Stromal cell of bone marrow (primary cell): ENCODE results near the gene CHD3.

ENCODE experiments used
- DNase-seq: peaks from one replicate; pipeline ENCODE4 v3.0.0-alpha.2; 2012; ENCODE audit warnings: low read depth

The CHD3 gene

GRCh38 chr17:7888184-7888920 is at the start of gene CHD3:
Gene CHD3 (plus strand): TSS chr17:7888789. CDS start chr17:7889001, 212 bp downstream.
- no peak for DNase-seq

GRCh38 chr17:7839190-7839875 is 49.3 kb upstream of the CHD3 start:
- DNase-seq: no peak

- DNase-seq: no peak
These were observed 48.7 kb upstream of the CHD3 start for GRCh38 chr17:7839876-7840261.

GRCh38 chr17:7840441-7840840 is 48.1 kb upstream of the CHD3 start:
- no peak for DNase-seq

GRCh38 chr17:7840875-7841274 is 47.7 kb upstream of the CHD3 start:
- no peak for DNase-seq

- DNase-seq: peak; percentile 88
These were observed 47.1 kb upstream of the CHD3 start for GRCh38 chr17:7841396-7841914.

GRCh38 chr17:7841915-7842379 is 46.6 kb upstream of the CHD3 start:
- peak; percentile 71 for DNase-seq

GRCh38 chr17:7842380-7843256 is 46.0 kb upstream of the CHD3 start:
- DNase-seq: peak; percentile 90

GRCh38 chr17:7843257-7843535 is 45.4 kb upstream of the CHD3 start:
- no peak for DNase-seq

GRCh38 chr17:7843536-7844291 is 44.9 kb upstream of the CHD3 start:
- peak; percentile 52 for DNase-seq

GRCh38 chr17:7844292-7845154 is 44.1 kb upstream of the CHD3 start:
- DNase-seq: peak; percentile 96

GRCh38 chr17:7845359-7846062 is 43.1 kb upstream of the CHD3 start:
- no peak for DNase-seq

GRCh38 chr17:7846063-7846735 is 42.4 kb upstream of the CHD3 start:
- DNase-seq: no peak

GRCh38 chr17:7846765-7847661 is 41.6 kb upstream of the CHD3 start:
- no peak for DNase-seq

- DNase-seq: no peak
These were observed 40.4 kb upstream of the CHD3 start for GRCh38 chr17:7848131-7848579.

GRCh38 chr17:7848739-7849129 is 39.9 kb upstream of the CHD3 start:
- DNase-seq: no peak

- DNase-seq: no peak
These were observed 39.3 kb upstream of the CHD3 start for GRCh38 chr17:7849130-7849750.
